Superior temporal gyrus (tissue), 1 donor: ENCODE measurements around the gene CCDC88C.
"Not testable (repeated sequence)": the region's sequence is repeated elsewhere in the genome, so short reads cannot be mapped to it uniquely, and the experiment has no call there.

Source experiments
- DNase-seq: peaks from one replicate; pipeline ENCODE4 v3.0.0-alpha.2; 2016; ENCODE audit errors: extremely low spot score

The CCDC88C gene

GRCh38 chr14:91417120-91417982 lies at the start of gene CCDC88C:
Gene CCDC88C (minus strand): TSS chr14:91417820. CDS start chr14:91417690, 130 bp downstream.
- no peak for DNase-seq

- DNase-seq, result no peak
Measured at GRCh38 chr14:91466192-91466591, 48.6 kb upstream of the CCDC88C start.

- DNase-seq, result no peak
Measured at GRCh38 chr14:91464615-91465205, 47.1 kb upstream of the CCDC88C start.

GRCh38 chr14:91458612-91459011 lies 41.0 kb upstream of the CCDC88C start:
- no peak for DNase-seq

GRCh38 chr14:91456283-91456682 lies 38.7 kb upstream of the CCDC88C start:
- DNase-seq, result no peak

- no peak for DNase-seq
Measured at GRCh38 chr14:91454580-91454979, 37.0 kb upstream of the CCDC88C start.

- no peak for DNase-seq
Measured at GRCh38 chr14:91454155-91454554, 36.5 kb upstream of the CCDC88C start.

- DNase-seq, result no peak
Measured at GRCh38 chr14:91453744-91454143, 36.1 kb upstream of the CCDC88C start.

GRCh38 chr14:91444335-91445020 lies 26.9 kb upstream of the CCDC88C start:
- DNase-seq, result no peak

- no peak for DNase-seq
Measured at GRCh38 chr14:91439345-91439744, 21.7 kb upstream of the CCDC88C start.

- no peak for DNase-seq
Measured at GRCh38 chr14:91438845-91439244, 21.2 kb upstream of the CCDC88C start.

GRCh38 chr14:91436266-91436665 lies 18.6 kb upstream of the CCDC88C start:
- not testable (repeated sequence) for DNase-seq

GRCh38 chr14:91429385-91429784 lies 11.8 kb upstream of the CCDC88C start:
- DNase-seq, result no peak

GRCh38 chr14:91428931-91429330 lies 11.3 kb upstream of the CCDC88C start:
- not testable (repeated sequence) for DNase-seq

- DNase-seq, result not testable (repeated sequence)
Measured at GRCh38 chr14:91425531-91425944, 7.9 kb upstream of the CCDC88C start.

- DNase-seq, result no peak
Measured at GRCh38 chr14:91424813-91425530, 7.4 kb upstream of the CCDC88C start.

GRCh38 chr14:91420686-91421085 lies 3.1 kb upstream of the CCDC88C start:
- DNase-seq, result no peak

GRCh38 chr14:91419451-91419850 lies 1.8 kb upstream of the CCDC88C start:
- DNase-seq, result no peak

GRCh38 chr14:91419044-91419397 lies 1.4 kb upstream of the CCDC88C start:
- DNase-seq, result no peak

GRCh38 chr14:91418387-91419043 lies 895 bp upstream of the CCDC88C start:
- DNase-seq, result peak; percentile 74

GRCh38 chr14:91417983-91418386 lies 365 bp upstream of the CCDC88C start:
- no peak for DNase-seq

GRCh38 chr14:91416744-91417119 lies 888 bp downstream of the CCDC88C start:
- DNase-seq, result no peak
